Ovary (tissue), 9 donors: ENCODE results near the gene PDE4D. TPM values are rescaled to one million over a fixed set of nuclear protein-coding genes. Genes with fewer than 3 reads are reported as not detected.

ENCODE experiments used
- DNase-seq, 5 donors: peaks; one replicate each; pipeline ENCODE4 v3.0.0-alpha.2; 2019 to 2020
- H3K27ac ChIP-seq, 2 donors: fragments of 200-600 bp; one replicate each; pipeline versions ENCODE4 v1.5.1 to v1.8.0; 2019 to 2022
- H3K27me3 ChIP-seq: fragments of 200-600 bp; one replicate; pipeline ENCODE4 v1.8.0; 2022
- H3K36me3 ChIP-seq: fragments of 200-600 bp; sonication (generic); one replicate; pipeline ENCODE4 v1.5.1; 2019
- H3K4me1 ChIP-seq: one replicate; pipeline ENCODE4 v1.8.1; 2013; ENCODE audit warnings: mild to moderate bottlenecking, moderate library complexity; ENCODE audit not compliant: insufficient read depth
- H3K4me3 ChIP-seq: fragments of 200-600 bp; sonication (generic); one replicate; pipeline ENCODE4 v1.5.1; 2017
- H3K9me3 ChIP-seq, 2 donors: fragments of 200-600 bp in 1 of 2; sonication (generic) in 1 of 2; one replicate each; pipeline versions ENCODE4 v1.5.1 to v1.8.1; 2013 to 2019; ENCODE audit warnings: mild to moderate bottlenecking in 1 of 2, moderate library complexity in 1 of 2
- CTCF ChIP-seq, 3 donors: fragments of 450-650 bp in 2 of 3; fragments of 200-600 bp in 1 of 3; IDR thresholded peaks; one replicate each; pipeline versions ENCODE4 v1.5.1 to v1.8.0; 2016 to 2022; ENCODE audit warnings: antibody characterized with exemption in 3 of 3, mild to moderate bottlenecking in 1 of 3
- EP300 ChIP-seq: sonication (generic); formaldehyde crosslinking; IDR thresholded peaks from one replicate; pipeline ENCODE4 v1.6.1; 2017; ENCODE audit warnings: antibody characterized with exemption
- POLR2A ChIP-seq: fragments of 450-650 bp; IDR thresholded peaks from one replicate; pipeline ENCODE4 v1.6.1; 2017; ENCODE audit warnings: antibody characterized with exemption, mild to moderate bottlenecking, moderate library complexity
- WGBS, 3 donors: extraction: QIAGEN DNeasy Blood & Tissue Kit in 1 of 3; methylation state at CpG; one replicate each; pipeline versions ENCODE4 v1.1.5 to v1.1.7; 2013 to 2017; 5-methylcytosine and 5-hydroxymethylcytosine counted together
- intact Hi-C, 4 donors: fragments of 100-400 bp; cut with DNase I; formaldehyde crosslinking; loops; one replicate each; pipeline versions ENCODE4 v1.11.0 to v1.15.1; 2022 to 2023
- polyA plus RNA-seq, 2 donors: library from polyadenylated mRNA; stranded (reverse); fragments of 200-250 nt in 1 of 2; fragments of 350-450 nt in 1 of 2; fragmentation: Illumina TruSeq in 1 of 2; extraction: RNeasy Lipid Tissue Mini Kit (QIAGEN cat#74804) in 1 of 2; gene quantifications; one replicate each; pipeline ENCODE4 v1.2.3, GENCODE V29; 2013 to 2014
- total RNA-seq, 7 donors: library from RNA; depleted of rRNA in 2 of 7; stranded (reverse); fragments of >200 nt in 2 of 7; fragmentation: NEBNext Ultra II Directional in 3 of 7; extraction: Animal tissue kit (Norgen Biotek cat#: 25700) in 3 of 7; gene quantifications; one replicate each; pipeline versions ENCODE4 v1.1.0 to v1.2.4, GENCODE V29; 2016 to 2023
- donor health status: DM: no; HTN: no; CAD: no; lungs with moderate emphysema.
- donor health status: DM: no; HTN: no; CAD: no.
- donor health status: Bipolar disorder and iron deficiency.
- donor health status: DM: yes; HTN: yes; CAD: no.
- donor health status: DM: no; HTN: no; CAD: no.
- donor health status: DM: yes; HTN: yes; CAD: no.

The PDE4D gene
- total and polyA plus RNA-seq, 9 donors = 1.3 to 67.6 (median 8.4) TPM

- Histone ChIP-seq H3K36me3 (no peaks in the 10 kb centered on the region), H3K27me3 (no peaks in the 10 kb centered on the region), H3K27ac (no peak overlapping the region), H3K4me3 (no peak overlapping the region), H3K4me1 (no peaks in the 10 kb centered on the region), H3K9me3 (no peaks in the 10 kb centered on the region)
- no peak for DNase-seq
- 25 to 74% (median 37%) methylated on average over 2 of the region's 2 CpGs for WGBS, 3 donors
- intact Hi-C loops = no loop called here
- TF ChIP-seq CTCF (IDR thresholded peaks at IDR 0.05) (no peak), POLR2A (no peak), EP300 (no peak)
These were observed 734.7 kb downstream of the PDE4D start for GRCh38 chr5:59158637-59159391.

- TF ChIP-seq EP300 = no peak
- TF ChIP-seq POLR2A = no peak
- TF ChIP-seq CTCF (IDR thresholded peaks at IDR 0.05) = no peak
- Histone ChIP-seq H3K27me3 (no peaks in the 10 kb centered on the region), H3K4me1 (no peaks in the 10 kb centered on the region), H3K27ac (no peak overlapping the region), H3K4me3 (no peak overlapping the region), H3K9me3 (no peaks in the 10 kb centered on the region), H3K36me3 (no peaks in the 10 kb centered on the region)
- intact Hi-C loops = no loop called here
- DNase-seq = no peak
- 44 to 52% (median 46%) methylated on average over 2 of the region's 2 CpGs for WGBS, 3 donors
These were observed 735.4 kb downstream of the PDE4D start for GRCh38 chr5:59158165-59158564.

GRCh38 chr5:59157068-59157467 is 736.5 kb downstream of the PDE4D start:
- no peaks in the 10 kb centered on the region for H3K27me3 ChIP-seq
- intact Hi-C loops = no loop called here
- no peak overlapping the region for H3K27ac ChIP-seq
- H3K4me3 ChIP-seq = no peak overlapping the region
- WGBS, 3 donors = 28 to 39% (median 31%) methylated on average over 4 of the region's 4 CpGs
- no peaks in the 10 kb centered on the region for H3K9me3 ChIP-seq
- TF ChIP-seq EP300 = no peak
- TF ChIP-seq CTCF (IDR thresholded peaks at IDR 0.05) = no peak
- no peak for TF ChIP-seq POLR2A
- no peak for DNase-seq
- no peaks in the 10 kb centered on the region for H3K4me1 ChIP-seq
- no peaks in the 10 kb centered on the region for H3K36me3 ChIP-seq

- no peaks in the 10 kb centered on the region for H3K4me1 ChIP-seq
- no peaks in the 10 kb centered on the region for H3K9me3 ChIP-seq
- intact Hi-C loops = no loop called here
- no peak for DNase-seq
- H3K27ac ChIP-seq = no peak overlapping the region
- H3K27me3 ChIP-seq = no peaks in the 10 kb centered on the region
- TF ChIP-seq POLR2A = no peak
- no peak for TF ChIP-seq EP300
- TF ChIP-seq CTCF (IDR thresholded peaks at IDR 0.05) = no peak
- 74 to 81% (median 77%) methylated on average over 2 of the region's 2 CpGs for WGBS, 3 donors
- H3K36me3 ChIP-seq = no peaks in the 10 kb centered on the region
- no peak overlapping the region for H3K4me3 ChIP-seq
These were observed 740.8 kb downstream of the PDE4D start for GRCh38 chr5:59152701-59153245.
